ENCODE results near the gene NCAPH2.
"Not testable (repeated sequence)": the region's sequence is repeated elsewhere in the genome, so short reads cannot be mapped to it uniquely, and the experiment has no call there.

Gene NCAPH2

GRCh38 chr22:50530877-50531545 lies 23.0 kb downstream of the NCAPH2 start:
- DNase-seq (ENCODE audit: low spot score) = peak; percentile 82

GRCh38 chr22:50531546-50531961 lies 23.5 kb downstream of the NCAPH2 start:
- peak; percentile 66 for DNase-seq (ENCODE audit: low spot score)

- no peak for DNase-seq (ENCODE audit: low spot score)
These were observed 24.1 kb downstream of the NCAPH2 start for GRCh38 chr22:50531962-50532674.

- no peak for DNase-seq (ENCODE audit: low spot score)
These were observed 25.1 kb downstream of the NCAPH2 start for GRCh38 chr22:50532824-50533796.

GRCh38 chr22:50533856-50534711 lies 26.1 kb downstream of the NCAPH2 start:
- not testable (repeated sequence) for DNase-seq (ENCODE audit: low spot score)

- no peak for DNase-seq (ENCODE audit: low spot score)
These were observed 27.1 kb downstream of the NCAPH2 start for GRCh38 chr22:50535113-50535512.

GRCh38 chr22:50536226-50536625 lies 28.2 kb downstream of the NCAPH2 start:
- no peak for DNase-seq (ENCODE audit: low spot score)

GRCh38 chr22:50537765-50538164 lies 29.7 kb downstream of the NCAPH2 start:
- DNase-seq (ENCODE audit: low spot score) = no peak

GRCh38 chr22:50540381-50540780 lies 32.4 kb downstream of the NCAPH2 start:
- no peak for DNase-seq (ENCODE audit: low spot score)

- peak; percentile 64 for DNase-seq (ENCODE audit: low spot score)
These were observed 33.6 kb downstream of the NCAPH2 start for GRCh38 chr22:50541667-50542026.

- no peak for DNase-seq (ENCODE audit: low spot score)
These were observed 34.4 kb downstream of the NCAPH2 start for GRCh38 chr22:50542416-50542927.

GRCh38 chr22:50544078-50544745 lies 36.2 kb downstream of the NCAPH2 start:
- peak; percentile 86 for DNase-seq (ENCODE audit: low spot score)

GRCh38 chr22:50544746-50545253 lies 36.8 kb downstream of the NCAPH2 start:
- no peak for DNase-seq (ENCODE audit: low spot score)

GRCh38 chr22:50545522-50546325 lies 37.7 kb downstream of the NCAPH2 start, which contains the start of gene KLHDC7B:
Gene KLHDC7B, plus strand, starts transcription at chr22:50545899. Its CDS starts 345 bp downstream, at chr22:50546244.
- DNase-seq (ENCODE audit: low spot score) = peak; percentile 44

- DNase-seq (ENCODE audit: low spot score) = no peak
These were observed 38.6 kb downstream of the NCAPH2 start for GRCh38 chr22:50546326-50547262.

GRCh38 chr22:50547263-50547985 lies 39.4 kb downstream of the NCAPH2 start:
- no peak for DNase-seq (ENCODE audit: low spot score)

- DNase-seq (ENCODE audit: low spot score) = peak; percentile 58
These were observed 40.3 kb downstream of the NCAPH2 start for GRCh38 chr22:50548040-50548920.
